ENCODE measurements around the gene MORN1.

The MORN1 gene

DNA sequence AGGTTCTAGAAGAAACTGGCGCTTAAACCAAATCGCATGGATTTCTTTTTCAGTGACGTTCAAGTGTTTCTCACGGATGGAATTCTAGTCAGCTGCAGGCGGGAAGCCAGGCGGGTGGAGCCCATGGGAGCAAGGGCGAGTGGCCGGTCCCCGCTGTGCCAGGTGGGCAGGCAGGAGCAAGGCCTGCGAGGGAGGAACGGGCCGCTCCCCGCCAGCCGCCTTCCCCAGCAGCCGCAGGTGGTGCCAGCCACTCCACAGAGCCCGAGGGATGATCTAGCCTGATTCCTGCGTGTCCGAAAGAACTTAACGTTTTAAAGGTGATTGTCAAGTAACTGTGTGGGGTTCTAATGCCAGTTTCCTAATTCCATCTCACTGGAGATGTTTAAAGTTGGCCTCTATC lies 11.9 kb upstream of the MORN1 start:
- DNase-seq, result no peak

DNA sequence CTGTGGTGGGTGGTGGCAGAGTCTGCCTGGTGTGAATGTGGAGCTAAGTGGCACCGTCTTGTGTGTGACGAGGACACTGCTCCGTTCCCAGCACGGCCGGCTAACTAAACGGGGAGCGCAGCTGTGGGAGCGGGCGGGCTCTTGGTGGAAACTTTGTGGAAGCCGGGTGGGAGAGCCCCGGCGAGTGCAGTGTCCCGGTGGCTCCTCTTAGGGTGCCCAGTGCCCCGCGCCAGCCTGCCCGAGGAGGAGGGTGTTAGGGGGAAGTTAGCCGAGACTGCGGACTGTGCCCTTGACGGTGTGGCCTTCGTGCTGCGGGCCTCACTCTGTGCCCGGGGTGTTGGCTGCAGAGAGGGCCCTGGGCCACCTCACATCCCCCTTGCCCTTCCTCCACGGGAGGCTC lies 11.1 kb upstream of the MORN1 start:
- no peak for DNase-seq

DNA sequence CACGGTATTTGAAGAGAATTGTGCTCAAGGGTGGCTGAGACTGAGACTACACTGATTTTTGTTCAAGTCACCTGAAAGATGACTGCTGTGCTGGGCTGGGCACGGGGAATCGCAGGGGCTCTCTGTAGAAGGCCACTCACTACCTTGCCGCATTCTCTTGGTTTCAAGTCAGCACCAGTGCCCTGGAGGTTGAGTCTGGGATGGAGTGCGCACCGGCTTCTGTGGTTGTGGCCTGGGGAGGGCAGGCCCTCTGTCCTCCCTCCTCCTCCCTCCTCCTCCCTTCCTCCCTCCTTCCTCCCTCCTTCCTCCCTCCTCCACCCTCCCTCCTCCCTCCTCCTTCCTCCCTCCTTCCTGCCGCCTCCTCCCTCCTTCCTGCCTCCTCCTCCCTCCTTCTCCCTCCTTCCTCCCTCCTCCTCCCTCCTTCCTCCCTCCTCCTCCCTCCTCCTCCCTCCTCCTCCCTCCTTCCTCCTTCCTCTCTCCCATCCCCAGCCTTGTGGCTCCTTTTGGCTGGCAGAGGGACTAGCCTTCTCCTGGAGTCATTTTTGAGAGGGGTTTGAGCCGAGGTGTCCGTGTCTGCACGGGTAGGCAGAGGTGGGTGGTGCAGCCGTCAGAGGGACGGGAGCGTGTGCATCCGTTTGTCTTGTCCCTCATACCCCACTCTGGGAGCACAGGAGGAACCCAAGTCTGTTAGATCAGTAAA lies 9.7 kb upstream of the MORN1 start:
- DNase-seq, result no peak

DNA sequence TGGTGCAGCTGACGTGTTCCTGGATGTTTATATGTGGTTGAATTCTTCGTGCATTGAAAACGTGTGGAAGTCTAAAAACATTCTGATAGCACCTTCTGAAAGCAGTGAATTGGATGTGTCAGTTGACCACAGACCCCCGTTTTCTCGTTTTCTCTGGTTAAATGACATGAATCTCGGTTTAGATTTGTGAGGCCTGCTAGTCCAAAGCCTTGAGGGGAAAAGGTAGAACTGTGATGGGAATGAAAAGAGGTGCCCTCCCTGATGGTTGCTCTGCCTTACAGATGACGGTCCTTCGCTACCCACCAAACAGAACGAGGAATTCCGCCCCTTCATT lies 9.2 kb upstream of the MORN1 start:
- DNase-seq, result no peak

DNA sequence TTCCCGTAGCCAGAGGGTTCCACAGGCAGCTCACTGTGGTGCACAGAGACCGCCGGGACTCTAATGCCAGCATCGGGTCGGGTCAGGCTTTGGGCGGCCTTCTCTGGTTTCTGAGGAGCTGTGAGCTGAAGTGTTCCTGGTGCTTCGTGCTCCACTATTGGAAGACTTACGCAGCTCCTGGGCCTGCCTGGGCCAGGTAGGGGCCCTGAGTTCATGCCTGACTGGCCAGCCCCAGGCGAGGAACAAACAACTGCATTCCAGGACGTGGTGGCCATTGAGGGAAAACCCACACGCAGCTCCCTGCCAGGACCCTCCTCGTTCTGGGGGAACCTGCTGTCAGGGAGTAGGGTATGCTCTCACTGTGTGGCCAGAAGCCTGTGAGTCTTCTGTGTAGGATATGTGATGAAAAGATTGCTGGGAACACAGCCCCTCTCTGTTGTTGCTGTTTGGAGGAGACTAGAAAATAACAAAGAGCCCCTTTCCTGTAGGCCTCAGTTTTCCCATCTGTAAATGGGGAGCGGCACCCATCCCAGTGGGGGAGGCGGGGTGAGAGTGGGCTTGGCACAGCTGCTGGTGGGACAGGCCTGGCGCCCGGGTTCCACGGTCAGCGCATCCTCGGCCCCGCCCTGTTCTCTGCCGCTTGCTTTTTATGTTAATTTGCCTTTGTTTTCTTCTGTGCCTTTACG lies 8.7 kb upstream of the MORN1 start:
- DNase-seq, result no peak

DNA sequence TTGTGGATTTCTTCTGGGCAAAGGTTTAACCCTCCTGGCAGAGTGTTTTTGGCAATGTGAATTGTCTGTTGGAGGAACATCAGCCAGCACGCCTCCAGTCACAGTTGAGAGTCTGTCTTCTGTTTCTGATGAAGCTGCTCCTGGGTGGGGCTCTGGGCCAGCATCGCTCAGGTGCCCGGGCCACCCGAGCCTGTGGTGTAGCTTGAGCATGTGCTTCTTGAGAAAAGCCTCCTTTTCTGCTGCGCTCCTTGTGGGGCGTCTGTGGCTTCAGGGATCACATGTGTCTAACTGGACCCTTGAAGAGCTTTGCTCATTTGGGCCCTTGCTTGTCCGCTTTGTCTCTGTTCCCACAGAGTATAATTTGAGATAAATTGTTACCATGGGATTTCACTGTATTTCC lies 7.5 kb upstream of the MORN1 start:
- DNase-seq, result no peak

DNA sequence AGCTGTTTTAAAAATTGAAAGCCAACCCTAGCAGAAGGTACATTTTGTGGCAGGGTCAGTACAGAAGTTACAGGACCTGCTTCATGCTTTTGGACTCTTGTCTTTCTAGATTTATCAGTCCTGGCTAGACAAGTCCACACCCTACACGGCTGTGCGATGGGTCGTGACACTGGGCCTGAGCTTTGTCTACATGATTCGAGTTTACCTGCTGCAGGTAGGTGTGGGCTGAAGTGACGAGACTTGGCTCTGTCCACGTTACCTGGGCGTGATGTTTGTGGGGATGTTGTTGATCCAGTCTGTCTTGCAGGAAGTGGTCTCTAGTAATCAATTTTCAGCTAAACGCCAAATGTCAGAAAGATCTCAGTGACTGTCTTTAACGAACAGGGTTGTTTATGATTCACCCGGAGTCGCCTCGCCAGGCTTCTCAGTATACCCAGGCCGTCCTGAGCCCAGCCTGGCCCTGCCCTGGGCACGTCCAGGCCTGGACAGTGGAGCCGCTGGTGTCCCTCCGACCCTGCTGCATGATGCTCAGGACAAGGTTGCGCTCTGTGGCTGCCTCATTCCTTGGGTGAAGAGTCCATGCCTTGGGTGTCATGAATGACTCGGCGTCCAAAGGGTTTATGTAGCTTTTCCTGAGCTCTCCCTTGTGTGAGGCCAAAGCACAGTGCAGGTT lies 5.8 kb upstream of the MORN1 start:
- DNase-seq, result no peak

DNA sequence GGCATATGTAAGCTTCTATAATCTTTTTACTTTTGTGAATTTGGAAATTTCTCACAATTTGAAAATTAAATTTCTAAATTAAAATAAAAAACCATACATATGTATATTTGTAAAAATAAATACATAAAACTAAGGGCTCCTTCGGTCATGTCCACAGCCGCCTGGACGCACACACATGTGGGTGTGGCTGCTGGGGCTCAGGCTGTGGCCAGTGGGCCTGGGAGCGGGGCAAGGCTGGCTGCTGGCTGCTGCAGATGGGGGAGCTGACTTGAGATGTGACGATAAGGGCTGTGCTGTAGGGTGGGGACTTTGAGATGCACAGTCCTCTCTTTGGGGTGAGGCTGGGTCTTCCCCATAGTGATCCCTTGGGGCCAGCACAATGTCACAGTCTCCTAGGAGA lies 5.1 kb upstream of the MORN1 start:
- no peak for DNase-seq

DNA sequence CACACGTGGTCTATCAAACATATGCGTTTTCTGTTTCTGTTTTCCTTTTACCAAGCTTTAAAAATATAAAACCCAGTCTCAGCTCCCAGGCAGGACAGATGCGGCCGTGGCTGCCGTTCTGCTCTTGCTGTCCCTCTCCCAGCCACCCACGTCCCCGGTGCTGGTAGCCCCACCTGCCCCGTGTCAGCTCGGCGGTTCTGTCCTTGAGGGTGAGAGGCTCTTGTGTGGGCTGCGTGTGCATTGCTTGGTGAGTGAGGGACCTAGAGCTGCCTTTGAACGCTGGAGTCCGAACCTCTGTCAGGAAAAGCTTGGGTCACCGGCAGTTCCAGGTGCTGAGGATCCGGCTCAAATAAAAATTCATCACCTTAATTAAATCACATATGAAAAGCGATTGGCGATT lies 4.7 kb upstream of the MORN1 start:
- no peak for DNase-seq

DNA sequence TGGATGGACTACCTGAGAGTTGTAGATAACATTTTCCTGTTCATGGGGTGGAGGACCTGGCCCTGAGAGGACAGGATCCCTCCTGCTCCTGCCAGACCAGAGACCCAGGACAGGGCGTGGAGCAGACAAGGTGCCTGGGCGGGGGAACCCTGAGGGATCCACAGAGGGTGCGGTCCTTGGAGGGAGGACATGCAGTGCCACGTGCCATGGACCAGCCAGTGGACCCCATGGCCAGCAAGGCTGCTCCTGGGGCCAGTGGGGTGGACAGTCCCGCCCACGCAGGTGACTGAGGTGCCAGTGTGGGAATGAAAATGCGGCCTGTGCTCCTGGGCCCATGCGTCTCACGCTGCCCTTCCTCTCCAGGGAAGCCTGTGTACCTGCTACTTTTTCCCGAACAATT lies 3.9 kb upstream of the MORN1 start:
- no peak for DNase-seq

DNA sequence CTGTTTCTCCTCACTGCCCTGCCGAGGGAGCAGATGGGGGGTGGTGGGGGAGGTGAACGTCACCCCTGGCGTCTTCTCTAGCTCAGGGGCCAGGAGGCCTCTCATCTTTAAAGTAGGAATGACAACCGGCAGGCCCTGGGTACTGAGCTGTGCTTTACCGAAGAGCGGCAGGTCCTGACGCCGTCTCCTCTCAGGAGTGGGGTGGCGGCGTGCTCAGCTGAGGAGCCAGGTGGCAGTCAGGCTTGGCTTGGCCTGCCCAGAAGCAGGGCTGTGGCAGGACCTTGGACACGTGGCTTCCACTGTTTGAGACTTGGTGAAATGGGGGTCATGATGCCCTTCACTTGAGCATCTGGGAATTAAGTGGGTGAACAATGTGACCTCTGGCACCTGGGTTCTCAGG lies 3.4 kb upstream of the MORN1 start:
- no peak for DNase-seq

DNA sequence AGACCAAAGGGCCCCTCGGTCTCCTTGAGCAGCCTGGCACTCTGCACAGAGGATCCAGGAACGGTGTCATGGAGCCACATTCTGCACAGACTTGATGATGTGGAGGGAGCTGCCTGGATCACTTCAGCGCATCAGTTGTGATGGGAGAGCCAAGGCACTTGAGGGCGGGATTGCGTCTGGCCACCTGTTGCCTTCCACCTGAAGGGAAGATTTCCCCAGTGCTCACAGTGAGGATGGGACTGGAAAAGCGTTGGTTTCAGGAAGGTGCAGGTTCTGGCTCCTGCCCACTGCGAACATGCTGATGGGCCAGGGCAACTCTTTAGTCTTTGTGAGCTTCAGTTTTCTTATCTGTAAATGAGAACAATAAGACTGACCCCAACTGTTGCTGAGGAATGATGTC lies 2.9 kb upstream of the MORN1 start:
- DNase-seq, result no peak

DNA sequence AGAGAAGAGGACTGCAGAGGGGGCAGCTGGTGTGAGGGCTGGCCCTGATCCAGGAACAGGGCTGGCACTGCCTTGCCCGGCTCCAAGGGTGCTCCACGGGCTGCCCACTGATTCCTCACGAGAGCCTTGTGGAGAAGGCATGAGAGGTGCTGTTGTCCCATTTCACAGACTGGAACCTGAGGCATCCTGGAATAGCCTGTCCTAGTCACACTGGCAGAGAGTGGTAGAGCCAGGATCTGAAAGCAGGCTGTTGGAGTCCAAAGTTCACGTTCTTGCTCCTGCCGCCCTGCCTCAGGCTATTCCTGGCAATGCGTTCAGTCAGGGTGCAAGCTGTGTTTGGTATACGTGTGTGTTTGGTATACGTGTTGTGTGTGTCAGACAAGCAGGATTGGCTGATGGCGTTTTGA lies 2.1 kb upstream of the MORN1 start:
- no peak for DNase-seq

DNA sequence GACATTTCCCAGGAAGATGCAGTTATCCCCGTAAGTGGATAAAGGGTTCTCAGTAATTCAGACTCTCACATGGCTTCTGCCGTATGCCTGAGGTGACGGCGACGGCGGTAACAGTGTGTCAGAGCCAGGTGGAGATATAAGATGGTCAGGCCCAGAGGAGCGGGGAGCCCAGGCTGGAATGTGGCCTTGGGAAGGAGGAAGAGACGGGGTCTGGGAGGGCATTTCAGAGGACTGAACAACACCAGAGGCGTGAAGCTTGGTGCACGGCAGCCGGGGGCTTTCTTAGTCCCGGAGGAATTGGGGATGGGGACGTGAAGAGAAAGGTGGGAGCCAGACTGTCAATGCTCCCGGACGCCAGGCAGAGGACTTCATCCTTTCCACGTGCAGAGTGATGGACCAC lies 1.3 kb upstream of the MORN1 start:
- no peak for DNase-seq

DNA sequence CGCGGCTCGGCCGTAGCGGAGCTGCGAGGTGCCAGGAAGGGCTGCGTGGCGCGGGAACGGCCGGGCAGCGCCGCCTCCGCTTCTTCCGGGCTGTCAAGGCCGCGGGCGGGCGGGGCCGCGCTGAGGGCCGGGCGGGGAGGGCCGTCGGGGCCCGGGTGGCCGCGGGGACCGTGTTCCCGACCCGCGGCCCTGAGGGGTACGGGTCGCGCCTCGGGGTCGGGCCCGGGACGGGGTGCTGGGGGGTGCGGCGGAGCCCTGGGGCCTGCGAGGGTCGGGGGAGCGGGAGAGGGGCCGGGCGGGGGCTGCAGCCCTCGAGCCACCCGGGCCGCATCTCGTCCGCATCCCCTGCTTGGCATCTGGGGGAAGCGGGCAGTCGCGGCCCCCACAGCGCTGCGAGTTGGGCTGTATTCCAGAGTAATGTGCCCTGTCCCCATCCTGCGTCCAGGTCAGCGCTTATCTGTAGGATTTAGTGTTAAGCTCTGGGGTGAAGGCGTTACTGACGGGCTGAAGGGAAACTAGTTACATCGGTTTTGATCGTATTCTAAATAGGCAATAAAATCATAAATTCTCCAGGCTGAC lies 666 bp upstream of the MORN1 start:
- no peak for DNase-seq

DNA sequence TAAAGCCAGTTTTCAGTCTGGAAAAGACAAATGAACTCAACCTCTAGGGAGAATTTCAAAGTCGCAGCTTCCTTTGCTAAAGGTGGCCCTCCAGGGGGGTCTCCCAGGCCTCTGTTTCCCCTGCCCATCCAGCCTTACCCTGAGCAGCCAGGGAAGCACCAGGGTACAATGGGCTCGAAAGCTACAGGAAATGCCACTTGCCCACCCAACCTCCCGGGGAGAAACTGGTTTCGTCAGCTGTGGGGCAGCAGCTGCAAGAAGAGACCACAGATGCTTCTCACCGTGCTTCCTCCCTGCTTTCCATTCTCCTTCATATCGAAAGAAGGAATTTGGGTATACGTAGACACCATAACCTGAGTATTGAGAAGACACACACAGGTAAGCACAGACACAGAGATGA lies 1.7 kb downstream of the MORN1 start:
- DNase-seq, result no peak

DNA sequence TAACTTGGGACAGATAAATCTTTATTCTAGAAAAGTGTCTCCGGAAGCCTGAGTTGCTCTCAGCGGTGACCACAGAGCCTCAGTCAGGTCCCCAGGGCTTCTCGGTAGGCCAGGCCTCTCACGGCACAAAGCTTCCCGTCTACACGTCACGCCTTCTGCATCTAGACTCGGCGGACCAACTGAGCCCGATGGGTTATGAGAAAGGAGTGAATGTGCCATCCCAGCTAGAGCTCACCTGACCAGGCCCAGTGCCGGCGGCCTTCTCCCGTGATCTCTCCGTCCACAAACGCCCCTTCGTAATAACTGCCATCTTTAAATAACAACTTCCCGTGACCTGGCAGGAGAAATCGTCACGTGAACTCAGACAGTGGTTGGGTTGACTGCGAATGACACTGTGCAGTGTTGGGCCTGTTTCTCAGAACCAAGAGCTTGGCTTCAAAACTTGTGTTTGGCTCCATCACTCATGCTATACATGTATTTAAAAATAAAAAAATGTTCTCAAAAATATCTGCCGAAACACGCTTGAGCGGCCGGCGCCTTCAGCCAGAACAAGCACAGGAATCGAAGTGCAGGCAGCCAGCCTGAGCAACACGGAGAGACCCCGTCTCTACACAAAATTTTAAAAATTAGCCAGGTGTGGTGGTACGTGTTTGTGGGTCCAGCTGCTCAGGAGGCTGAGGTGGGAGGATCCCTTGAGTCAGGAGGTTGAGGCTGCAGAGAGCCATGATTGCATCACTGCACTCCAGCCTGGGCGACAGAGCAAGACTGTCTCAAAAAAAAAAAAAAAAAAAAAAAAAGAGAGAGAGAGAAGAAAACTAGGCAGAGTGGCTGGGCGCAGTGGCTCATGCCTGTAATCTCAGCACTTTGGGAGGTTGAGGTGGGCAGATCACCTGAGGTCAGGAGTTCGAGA lies 3.1 kb downstream of the MORN1 start:
- no peak for DNase-seq

DNA sequence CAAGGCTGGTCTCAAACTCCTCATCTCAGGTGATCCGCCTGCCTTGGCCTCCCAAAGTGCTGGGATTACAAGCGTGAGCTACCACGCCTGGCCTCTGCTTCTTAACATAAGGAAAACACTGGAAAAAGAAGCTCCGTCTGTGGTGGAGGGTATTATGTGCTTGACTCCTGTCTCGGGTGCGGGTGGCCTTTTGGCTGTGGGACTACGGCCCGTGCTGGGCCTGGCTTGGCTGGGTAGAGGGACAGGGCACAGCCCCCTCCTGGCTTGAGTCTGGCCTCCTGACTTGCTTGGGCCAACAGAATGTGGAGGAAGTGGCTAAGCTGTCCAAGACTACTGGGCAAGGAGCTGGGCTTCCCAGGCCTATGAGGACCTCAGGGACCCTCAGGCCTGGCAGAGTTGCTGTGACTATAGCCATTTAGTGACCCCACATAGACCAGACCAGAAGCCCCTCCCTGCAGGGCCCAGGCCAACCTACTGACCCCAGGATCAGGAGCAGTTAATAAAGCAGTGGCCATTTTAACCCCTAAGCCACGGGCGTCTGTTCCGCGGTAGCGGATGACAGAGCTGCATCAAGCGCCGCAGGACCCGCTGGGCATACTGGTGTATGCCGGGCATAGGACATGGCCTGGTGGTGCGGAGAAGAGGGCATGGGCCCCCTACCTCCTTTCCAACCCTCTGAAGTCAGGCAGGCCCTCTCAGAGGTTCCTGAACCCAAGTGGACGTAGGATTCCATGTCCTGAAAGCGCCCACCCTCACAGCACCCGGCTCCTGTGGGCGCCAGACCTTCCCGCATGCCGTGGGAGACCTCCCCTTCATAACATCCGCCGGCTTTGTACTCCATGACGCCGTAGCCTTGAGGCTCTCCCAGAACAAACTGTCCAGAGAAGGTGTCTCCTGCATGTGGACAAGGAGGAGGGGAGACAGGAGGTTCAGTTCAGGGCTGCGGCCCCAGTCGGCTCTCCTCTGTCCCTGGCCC lies 4.4 kb downstream of the MORN1 start:
- no peak for DNase-seq

DNA sequence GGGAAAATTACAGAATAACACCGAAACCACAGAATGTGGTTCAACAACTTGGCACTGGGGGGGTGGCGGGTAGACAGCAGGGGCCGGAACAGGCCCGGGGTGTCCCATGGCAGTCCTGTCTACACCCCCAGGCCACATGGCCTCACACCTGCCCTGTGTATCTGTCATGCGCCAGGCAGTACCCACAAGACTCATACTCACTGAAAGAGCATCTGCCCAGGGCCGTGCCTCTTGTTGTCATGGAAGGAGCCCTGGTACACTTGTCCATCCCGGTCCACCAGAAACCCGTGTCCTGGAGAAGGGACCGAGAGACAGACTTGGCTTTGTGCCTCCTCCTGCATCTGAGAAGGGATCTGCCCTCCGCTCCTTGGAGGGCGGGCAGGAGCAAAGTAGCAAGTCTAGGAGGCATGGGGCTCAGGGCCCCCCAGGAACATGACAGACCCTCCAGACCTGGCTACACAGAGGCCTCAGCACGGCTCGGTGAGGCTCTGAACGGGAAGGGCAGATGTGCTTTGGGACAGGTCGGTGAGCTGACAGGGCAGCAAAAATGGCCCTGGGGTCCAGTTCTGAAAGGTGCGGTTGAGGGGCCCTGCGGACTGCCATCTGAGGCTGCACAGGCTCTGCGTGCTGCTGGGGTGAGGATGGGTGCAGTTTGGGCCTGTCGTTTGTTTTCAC lies 5.6 kb downstream of the MORN1 start:
- no peak for DNase-seq

DNA sequence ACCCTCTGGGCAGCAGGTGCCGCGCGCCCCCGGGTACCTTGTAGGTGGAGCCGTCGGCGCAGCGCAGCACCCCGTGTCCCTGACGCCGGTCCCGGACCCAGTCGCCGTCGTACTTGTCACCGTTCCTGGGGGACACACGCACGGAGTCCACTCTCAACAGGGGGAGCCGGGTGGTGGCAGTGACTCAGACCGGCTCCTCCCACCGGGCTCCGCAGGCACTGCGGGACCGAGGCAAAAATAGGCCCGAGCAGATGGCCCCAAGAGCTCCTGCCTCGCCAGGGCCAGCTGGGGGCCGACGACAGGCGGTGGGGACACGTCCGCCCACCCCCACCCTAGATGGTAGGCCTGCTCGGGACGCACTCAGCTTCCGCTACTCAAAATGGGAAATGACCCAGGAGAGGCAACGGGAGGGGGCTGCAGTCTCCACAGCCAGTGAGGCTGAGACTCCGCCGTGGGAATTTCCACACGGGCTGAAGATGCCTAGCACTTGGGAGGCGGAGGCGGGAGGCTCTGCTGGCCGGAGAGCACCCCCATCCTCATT lies 6.3 kb downstream of the MORN1 start:
- DNase-seq, result no peak

All from DMS 273 treated with DMSO at 0.1 percent for 48 hours (cell line).